ENCODE data around the gene MPO.

- TF ChIP-seq CTCF (IDR thresholded peaks at IDR 0.05) (no peak), EP300 (IDR thresholded peaks at IDR 0.05) (no peak), POLR2A (IDR thresholded peaks at IDR 0.05) (no peak)
Measured at GRCh38 chr17:58265902-58266875, 14.5 kb downstream of the MPO start.

Data from ovary (tissue), 3 donors.